HUES64 (cell line): ENCODE measurements around the gene HIPK1.

ENCODE experiments used
- H3K27ac ChIP-seq: 2 replicates; pipeline ENCODE4 v1.7.0; 2013; ENCODE audit warnings: low read depth, low read length, inconsistent platforms
- H3K27me3 ChIP-seq: 2 replicates; pipeline ENCODE4 v1.6.1; 2013; ENCODE audit warnings: mild to moderate bottlenecking, low read length; ENCODE audit not compliant: insufficient read depth
- H3K36me3 ChIP-seq: 2 replicates; pipeline ENCODE4 v1.6.1; 2013; ENCODE audit warnings: mild to moderate bottlenecking, low read length; ENCODE audit not compliant: insufficient read depth
- H3K4me1 ChIP-seq: 2 replicates; pipeline ENCODE4 v1.6.1; 2013; ENCODE audit warnings: mild to moderate bottlenecking, low read length, moderate library complexity; ENCODE audit not compliant: insufficient read depth
- H3K4me3 ChIP-seq: 2 replicates; pipeline ENCODE4 v1.5.1; 2013; ENCODE audit warnings: mild to moderate bottlenecking, low read length, moderate library complexity
- H3K9ac ChIP-seq: 2 replicates; pipeline ENCODE4 v1.6.1; 2013; ENCODE audit warnings: mild to moderate bottlenecking, low read depth, low read length
- H3K9me3 ChIP-seq: 2 replicates; pipeline ENCODE4 v1.6.1; 2013; ENCODE audit warnings: low read depth, low read length; ENCODE audit not compliant: insufficient read depth
- WGBS: fragments of 150-250, 120-280 bp; methylation state at CpG from one replicate; pipeline ENCODE4 v1.1.7; 2013; ENCODE audit warnings: missing lambda C conversion rate; 5-methylcytosine and 5-hydroxymethylcytosine counted together

The HIPK1 gene

DNA sequence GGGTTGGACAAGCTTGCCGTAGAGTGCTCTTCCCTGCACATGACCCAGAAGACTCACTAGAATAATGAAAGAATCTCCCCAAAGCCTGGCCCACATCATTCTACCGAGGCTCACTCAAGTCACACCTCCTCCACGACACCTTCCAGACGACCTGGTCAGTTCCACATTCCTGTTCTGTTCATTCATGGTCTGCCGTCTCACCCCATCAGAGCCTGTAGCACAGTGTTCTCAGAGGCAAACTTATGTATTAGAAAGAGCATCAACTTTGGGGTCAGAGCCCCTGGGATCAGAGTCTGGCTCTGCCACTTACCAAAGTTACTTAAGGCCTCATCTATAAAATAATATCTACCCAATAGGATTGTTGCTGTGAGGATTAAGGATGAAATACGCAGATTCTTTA, 57.7 kb downstream of the HIPK1 start:
- H3K27ac ChIP-seq, result no peak overlapping the region
- H3K4me1 ChIP-seq, result peaks cover 12% of the 10 kb centered on the region
- no peaks in the 10 kb centered on the region for H3K36me3 ChIP-seq
- H3K27me3 ChIP-seq, result no peaks in the 10 kb centered on the region
- peaks cover 15% of the 10 kb centered on the region for H3K9me3 ChIP-seq
- H3K4me3 ChIP-seq, result no peak overlapping the region
- WGBS, result 76% methylated on average over 6 of the region's 6 CpGs
- no peak overlapping the region for H3K9ac ChIP-seq

DNA sequence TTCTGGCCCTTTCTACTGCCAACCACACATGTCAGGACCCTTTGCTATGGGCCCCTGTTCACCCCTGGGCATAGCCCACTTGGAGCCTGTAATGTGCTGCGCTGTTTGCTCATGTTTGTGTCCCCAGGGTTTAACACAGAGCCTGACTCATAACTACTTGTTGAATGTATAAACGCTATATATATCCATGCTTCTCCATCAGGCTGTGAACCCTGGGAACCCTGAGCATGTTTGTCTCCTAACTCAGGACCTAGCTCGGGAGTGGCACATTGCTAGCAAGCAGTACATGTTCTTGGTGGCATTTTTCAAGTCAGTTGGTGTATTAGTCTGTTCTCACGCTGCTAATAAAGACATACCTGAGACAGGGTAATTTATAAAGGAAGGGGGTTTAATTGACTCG, 58.1 kb downstream of the HIPK1 start:
- Histone ChIP-seq H3K4me1 (peaks cover 8% of the 10 kb centered on the region), H3K27ac (no peak overlapping the region)

GRCh38 chr1:113990530-113990929, 61.4 kb downstream of the HIPK1 start:
- H3K4me1 ChIP-seq, result no peaks in the 10 kb centered on the region
- H3K9ac ChIP-seq, result no peak overlapping the region
- no peak overlapping the region for H3K4me3 ChIP-seq
- 91% methylated on average over 2 of the region's 2 CpGs for WGBS
- no peaks in the 10 kb centered on the region for H3K36me3 ChIP-seq
- peaks cover 22% of the 10 kb centered on the region for H3K9me3 ChIP-seq
- H3K27me3 ChIP-seq, result no peaks in the 10 kb centered on the region
- no peak overlapping the region for H3K27ac ChIP-seq

More for the DNA sequence above, 58.1 kb downstream of the HIPK1 start:
- H3K4me3 ChIP-seq, result no peak overlapping the region
- no peaks in the 10 kb centered on the region for H3K36me3 ChIP-seq
- no peak overlapping the region for H3K9ac ChIP-seq
- WGBS, result 98% methylated on average over 5 of the region's 5 CpGs
- no peaks in the 10 kb centered on the region for H3K27me3 ChIP-seq
- peaks cover 15% of the 10 kb centered on the region for H3K9me3 ChIP-seq

DNA sequence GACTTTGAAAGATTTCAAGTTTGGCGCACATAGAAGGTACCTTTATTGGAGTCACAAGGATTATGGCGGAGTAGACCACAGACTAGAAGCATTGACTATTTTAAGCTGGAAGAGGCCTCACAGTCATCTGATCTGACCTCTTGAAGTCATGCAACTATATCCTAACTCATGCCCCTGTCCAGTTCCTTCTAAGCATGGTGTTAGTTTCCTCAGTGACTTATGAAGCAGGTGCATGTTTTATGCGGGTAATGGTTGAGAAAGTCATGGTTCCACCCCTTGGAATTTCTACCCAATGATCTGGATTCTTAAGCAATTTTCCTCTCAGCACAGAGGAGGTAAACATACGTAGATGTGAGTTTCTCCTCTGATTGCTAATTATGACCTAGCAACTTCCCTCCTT, 61.8 kb downstream of the HIPK1 start:
- 97% methylated on average over 4 of the region's 4 CpGs for WGBS
- Histone ChIP-seq H3K9me3 (peaks cover 24% of the 10 kb centered on the region), H3K27ac (no peak overlapping the region), H3K4me1 (no peaks in the 10 kb centered on the region), H3K4me3 (no peak overlapping the region), H3K27me3 (no peaks in the 10 kb centered on the region), H3K9ac (no peak overlapping the region), H3K36me3 (no peaks in the 10 kb centered on the region)

GRCh38 chr1:113991467-113991997, 62.4 kb downstream of the HIPK1 start:
- no peaks in the 10 kb centered on the region for H3K36me3 ChIP-seq
- no peak overlapping the region for H3K27ac ChIP-seq
- WGBS, result 95% methylated on average over 5 of the region's 5 CpGs
- no peaks in the 10 kb centered on the region for H3K27me3 ChIP-seq
- no peaks in the 10 kb centered on the region for H3K4me1 ChIP-seq
- H3K4me3 ChIP-seq, result no peak overlapping the region
- peaks cover 22% of the 10 kb centered on the region for H3K9me3 ChIP-seq
- H3K9ac ChIP-seq, result no peak overlapping the region

GRCh38 chr1:113993072-113993471, 63.9 kb downstream of the HIPK1 start:
- no peak overlapping the region for H3K4me3 ChIP-seq
- no peak overlapping the region for H3K27ac ChIP-seq
- no peaks in the 10 kb centered on the region for H3K36me3 ChIP-seq
- H3K9me3 ChIP-seq, result peaks cover 19% of the 10 kb centered on the region; the same call in 1 of the 2 replicates
- WGBS, result 93% methylated on average over 5 of the region's 5 CpGs
- H3K4me1 ChIP-seq, result no peaks in the 10 kb centered on the region
- no peaks in the 10 kb centered on the region for H3K27me3 ChIP-seq
- no peak overlapping the region for H3K9ac ChIP-seq

- no peaks in the 10 kb centered on the region for H3K4me1 ChIP-seq
- no peaks in the 10 kb centered on the region for H3K36me3 ChIP-seq
- no peak overlapping the region for H3K4me3 ChIP-seq
- WGBS, result 98% methylated on average over 2 of the region's 2 CpGs
- peaks cover 19% of the 10 kb centered on the region; the same call in 1 of the 2 replicates for H3K9me3 ChIP-seq
- no peaks in the 10 kb centered on the region for H3K27me3 ChIP-seq
- no peak overlapping the region for H3K9ac ChIP-seq
- H3K27ac ChIP-seq, result no peak overlapping the region
Measured at GRCh38 chr1:113993766-113994165, 64.6 kb downstream of the HIPK1 start.

GRCh38 chr1:113995382-113995781, 66.3 kb downstream of the HIPK1 start:
- Histone ChIP-seq H3K9ac (no peak overlapping the region), H3K27me3 (no peaks in the 10 kb centered on the region), H3K4me3 (no peak overlapping the region), H3K27ac (no peak overlapping the region), H3K36me3 (no peaks in the 10 kb centered on the region), H3K4me1 (peaks cover 6% of the 10 kb centered on the region; the same call in 1 of the 2 replicates), H3K9me3 (peaks cover 19% of the 10 kb centered on the region; the same call in 1 of the 2 replicates)
- 91% methylated on average over 2 of the region's 2 CpGs for WGBS

- H3K36me3 ChIP-seq, result no peaks in the 10 kb centered on the region
- peaks cover 21% of the 10 kb centered on the region for H3K4me1 ChIP-seq
- 89% methylated on average over 4 of the region's 4 CpGs for WGBS
- no peak overlapping the region for H3K9ac ChIP-seq
- no peak overlapping the region for H3K27ac ChIP-seq
- H3K27me3 ChIP-seq, result no peaks in the 10 kb centered on the region
- H3K4me3 ChIP-seq, result no peak overlapping the region
- peaks cover 19% of the 10 kb centered on the region; the same call in 1 of the 2 replicates for H3K9me3 ChIP-seq
Measured at GRCh38 chr1:113998361-113998760, 69.2 kb downstream of the HIPK1 start.

- peaks cover 17% of the 10 kb centered on the region; the same call in 1 of the 2 replicates for H3K9me3 ChIP-seq
- no peak overlapping the region for H3K4me3 ChIP-seq
- H3K36me3 ChIP-seq, result no peaks in the 10 kb centered on the region
- 90% methylated on average over 1 of the region's 2 CpGs for WGBS
- no peaks in the 10 kb centered on the region for H3K27me3 ChIP-seq
- H3K4me1 ChIP-seq, result peaks cover 21% of the 10 kb centered on the region
- H3K9ac ChIP-seq, result no peak overlapping the region
- H3K27ac ChIP-seq, result no peak overlapping the region
Measured at GRCh38 chr1:113999233-113999632, 70.1 kb downstream of the HIPK1 start.

DNA sequence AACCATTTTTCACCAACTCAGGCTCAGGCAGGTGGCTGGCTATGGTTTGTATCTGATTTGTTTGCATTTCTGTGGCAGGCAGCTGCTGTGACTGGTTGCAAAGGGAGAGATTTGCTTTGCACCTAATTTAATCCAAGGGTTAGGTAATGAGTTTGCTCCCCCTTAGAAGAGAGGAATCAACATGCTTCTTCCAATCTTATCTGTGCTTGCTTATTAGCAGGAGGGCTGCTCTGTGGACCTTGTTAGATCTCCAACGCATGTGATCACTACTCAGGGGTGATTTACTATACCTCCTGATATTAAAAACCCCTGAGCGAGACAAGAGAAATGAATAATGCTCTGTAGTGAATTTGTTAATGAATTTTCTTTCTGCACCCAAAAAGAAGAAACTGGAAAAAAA, 70.7 kb downstream of the HIPK1 start:
- Histone ChIP-seq H3K9ac (no peak overlapping the region), H3K36me3 (no peaks in the 10 kb centered on the region), H3K9me3 (peaks cover 12% of the 10 kb centered on the region; the same call in 1 of the 2 replicates), H3K4me1 (peaks cover 21% of the 10 kb centered on the region), H3K27me3 (no peaks in the 10 kb centered on the region), H3K4me3 (no peak overlapping the region), H3K27ac (no peak overlapping the region)
- 86% methylated on average over 1 of the region's 2 CpGs for WGBS

GRCh38 chr1:114000406-114000805, 71.3 kb downstream of the HIPK1 start:
- H3K27me3 ChIP-seq, result no peaks in the 10 kb centered on the region
- no peak overlapping the region for H3K9ac ChIP-seq
- peaks cover 21% of the 10 kb centered on the region for H3K4me1 ChIP-seq
- no peaks in the 10 kb centered on the region for H3K36me3 ChIP-seq
- H3K4me3 ChIP-seq, result no peak overlapping the region
- H3K9me3 ChIP-seq, result peaks cover 6% of the 10 kb centered on the region; the same call in 1 of the 2 replicates
- no peak overlapping the region for H3K27ac ChIP-seq
